ENCODE measurements around the gene CDH26. TPM values are rescaled to one million over a fixed set of nuclear protein-coding genes. Genes with fewer than 3 reads are reported as not detected.

CDH26 gene
- total and polyA plus RNA-seq, 10 of the 15 experiments (the other 5 are each of a cell fraction or from before 2014, with no cell fraction given): 0.03 to 0.19 (median 0.08) TPM; not detected in 4

DNA sequence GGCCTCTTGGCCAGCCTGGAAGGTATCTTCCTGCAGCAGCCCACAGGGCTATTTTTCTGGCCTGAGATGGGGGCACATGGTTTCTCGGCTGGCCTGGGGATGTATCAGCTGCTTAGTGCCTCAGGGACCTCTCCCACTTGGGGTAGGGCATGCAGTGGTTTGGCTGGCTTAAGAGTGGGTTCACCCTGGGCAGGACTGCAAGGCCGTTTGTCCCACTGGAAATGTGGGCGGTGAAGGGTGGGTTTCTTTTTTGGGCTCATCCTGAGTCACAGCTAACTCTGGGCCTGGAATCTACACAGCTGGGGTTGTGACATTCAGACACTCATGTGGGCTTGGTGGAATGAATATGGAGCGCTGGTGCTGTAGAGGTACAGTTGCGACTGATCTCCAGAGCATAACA lies 62.0 kb downstream of the CDH26 start:
- no peak overlapping the region for H3K4me3 ChIP-seq
- H3K9ac ChIP-seq (ENCODE audit: control insufficient read depth, insufficient read depth, low read length): no peak overlapping the region
- RAD21 ChIA-PET (ENCODE audit: unreplicated experiment): no interaction called here
- no peaks in the 10 kb centered on the region for H3K27me3 ChIP-seq (replicated peaks in 1 of 2; ENCODE audit: control insufficient read depth in 2 of 2, insufficient read depth in 2 of 2, low read length in 1 of 2)
- SMC1A ChIA-PET (ENCODE audit: uncharacterized antibody, unreplicated experiment): no interaction called here
- no TSS peak for BruUV-seq (replicated peaks)
- CTCF ChIA-PET: no interaction called here
- no peaks in the 10 kb centered on the region for H3K4me1 ChIP-seq (ENCODE audit: control insufficient read depth, insufficient read depth, low read length)
- intact Hi-C loops (cut with micrococcal nuclease; ENCODE audit: unreplicated experiment): no loop called here
- H3K9me3 ChIP-seq (replicated peaks; ENCODE audit: control insufficient read depth, insufficient read depth, low read length): no peaks in the 10 kb centered on the region
- ATAC-seq: no peak
- H3K27ac ChIP-seq (ENCODE audit: control insufficient read depth, insufficient read depth): no peak overlapping the region
- no peak overlapping the region for H2AFZ ChIP-seq (ENCODE audit: control insufficient read depth, low read depth, low read length)
- in situ Hi-C loops (cut with MboI): no loop called here
- no peak overlapping the region for H3K4me2 ChIP-seq (ENCODE audit: control insufficient read depth, insufficient read depth)
- FAIRE-seq: no peak
- H3K36me3 ChIP-seq (ENCODE audit: control insufficient read depth in 2 of 2, insufficient read depth in 2 of 2, low read length in 1 of 2): no peaks in the 10 kb centered on the region
- POLR2A ChIA-PET: no interaction called here
- no peak for DNase-seq (ENCODE audit: low read depth, low spot score)
- H4K20me1 ChIP-seq (ENCODE audit: control insufficient read depth, insufficient read depth): no peaks in the 10 kb centered on the region
- TF ChIP-seq YBX1 (IDR thresholded peaks at IDR 0.05) (no peak), NR2C2 (IDR thresholded peaks at IDR 0.05; ENCODE audit: borderline replicate concordance, control insufficient read depth, insufficient read length, low read depth) (no peak), SMC3 (IDR thresholded peaks at IDR 0.05; ENCODE audit: borderline replicate concordance, low read length) (no peak), EGR1 (IDR thresholded peaks at IDR 0.05; ENCODE audit: borderline replicate concordance in 1 of 2, low read depth in 2 of 2, low read length in 2 of 2) (no peak)
- TF ChIP-seq, protein P1, sequence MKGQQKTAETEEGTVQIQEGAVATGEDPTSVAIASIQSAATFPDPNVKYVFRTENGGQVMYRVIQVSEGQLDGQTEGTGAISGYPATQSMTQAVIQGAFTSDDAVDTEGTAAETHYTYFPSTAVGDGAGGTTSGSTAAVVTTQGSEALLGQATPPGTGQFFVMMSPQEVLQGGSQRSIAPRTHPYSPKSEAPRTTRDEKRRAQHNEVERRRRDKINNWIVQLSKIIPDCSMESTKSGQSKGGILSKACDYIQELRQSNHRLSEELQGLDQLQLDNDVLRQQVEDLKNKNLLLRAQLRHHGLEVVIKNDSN (IDR thresholded peaks at IDR 0.05; ENCODE audit: borderline replicate concordance, extremely low read length, insufficient read depth, low read depth, low read length): no peak
- TF ChIP-seq, protein P2, sequence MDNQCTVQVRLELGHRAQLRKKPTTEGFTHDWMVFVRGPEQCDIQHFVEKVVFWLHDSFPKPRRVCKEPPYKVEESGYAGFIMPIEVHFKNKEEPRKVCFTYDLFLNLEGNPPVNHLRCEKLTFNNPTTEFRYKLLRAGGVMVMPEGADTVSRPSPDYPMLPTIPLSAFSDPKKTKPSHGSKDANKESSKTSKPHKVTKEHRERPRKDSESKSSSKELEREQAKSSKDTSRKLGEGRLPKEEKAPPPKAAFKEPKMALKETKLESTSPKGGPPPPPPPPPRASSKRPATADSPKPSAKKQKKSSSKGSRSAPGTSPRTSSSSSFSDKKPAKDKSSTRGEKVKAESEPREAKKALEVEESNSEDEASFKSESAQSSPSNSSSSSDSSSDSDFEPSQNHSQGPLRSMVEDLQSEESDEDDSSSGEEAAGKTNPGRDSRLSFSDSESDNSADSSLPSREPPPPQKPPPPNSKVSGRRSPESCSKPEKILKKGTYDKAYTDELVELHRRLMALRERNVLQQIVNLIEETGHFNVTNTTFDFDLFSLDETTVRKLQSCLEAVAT (IDR thresholded peaks at IDR 0.05): no peak
- no peaks in the 10 kb centered on the region for H3K79me2 ChIP-seq (ENCODE audit: control insufficient read depth, insufficient read depth, low read length)
- WGBS (ENCODE audit: insufficient coverage, insufficient replicate concordance, low lambda C conversion rate, missing lambda C conversion rate): 29% methylated on average over 5 of the region's 5 CpGs
